ENCODE results near the gene GRAMD2A. TPM values are rescaled to one million over a fixed set of nuclear protein-coding genes. Genes with fewer than 3 reads are reported as not detected.

The GRAMD2A gene
- total RNA-seq (under 1 TPM in 1 of 6 donors, not detected in 5; 0.19 TPM), polyA plus RNA-seq (under 1 TPM in 1 of 2 donors, not detected in 1; 0.28 TPM)

GRCh38 chr15:72197460-72198355 lies at the start of gene GRAMD2A:
Gene GRAMD2A (minus strand): TSS chr15:72197787.
- H3K9me3 ChIP-seq = no peaks in the 10 kb centered on the region
- FAIRE-seq = no peak

DNA sequence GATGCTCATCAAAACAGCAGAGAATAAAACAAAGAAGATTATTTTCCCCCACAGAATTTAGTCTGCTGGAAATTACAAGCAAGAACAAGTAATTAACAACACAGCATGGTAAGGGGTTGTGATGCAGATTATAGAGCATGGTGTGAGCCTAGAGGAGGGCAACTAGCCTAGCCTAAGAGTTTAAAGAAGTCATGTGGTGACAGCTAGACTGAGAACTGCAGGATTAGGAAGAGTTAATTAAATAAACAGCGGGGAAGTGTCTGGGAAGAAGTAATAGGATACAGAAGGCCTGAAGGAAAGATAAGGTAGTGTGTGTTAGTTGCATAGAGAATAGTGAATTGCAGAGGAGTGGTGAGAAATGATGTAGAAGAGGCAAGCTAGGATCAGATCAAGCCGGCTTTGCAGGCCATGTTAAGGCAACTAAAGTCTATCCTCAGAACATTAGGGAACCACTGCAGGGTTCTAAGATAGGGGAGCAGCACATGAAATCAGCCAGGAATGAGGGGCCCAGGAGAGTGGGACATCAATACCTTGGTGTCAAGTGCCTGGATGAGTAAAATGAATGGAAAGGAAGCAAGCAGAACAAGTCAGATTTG lies 45.3 kb upstream of the GRAMD2A start:
- intact Hi-C loops (cut with DNase I) = no loop called here
- FAIRE-seq (no peak), DNase-seq (no peak), ATAC-seq (no peak)
- no peak overlapping the region for H3K4me3 ChIP-seq
- no peaks in the 10 kb centered on the region for H3K9me3 ChIP-seq
- no peaks in the 10 kb centered on the region for H3K27me3 ChIP-seq
- no peaks in the 10 kb centered on the region for H3K4me1 ChIP-seq
- no peak overlapping the region for H3K27ac ChIP-seq
- WGBS, 2 donors = 63% methylated on average over 2 of the region's 2 CpGs
- TF ChIP-seq CTCF (IDR thresholded peaks at IDR 0.05) = no peak
- H3K36me3 ChIP-seq = peaks cover 0 to 25% (median 3%) of the 10 kb centered on the region in 3 donors

More at GRCh38 chr15:72197460-72198355, at the start of gene GRAMD2A:
- peaks cover 1 to 18% (median 15%) of the 10 kb centered on the region in 3 donors for H3K36me3 ChIP-seq
- H3K4me3 ChIP-seq = peak within 1 kb of the TSS in 3 of 4 donors; percentile 15 to 44 (median 33)
- DNase-seq (peak in 2 of 6 donors; percentile 68 to 72), ATAC-seq (peak; percentile 29 to 60 (median 53))
- intact Hi-C loops (cut with DNase I) = loop anchor here in 1 of 3 donors (5.0 kb wide), 1 partner anchor 90 kb away; no protein-coding TSS in a partner anchor
- peaks cover 0 to 3% (median 0%) of the 10 kb centered on the region in 4 donors for H3K27me3 ChIP-seq
- no peak within 1 kb of the TSS for H3K27ac ChIP-seq
- no peak for TF ChIP-seq CTCF (IDR thresholded peaks at IDR 0.05)
- WGBS, 2 donors = 13 to 29% methylated on average over 36 to 83 of the region's 83 CpGs
- H3K4me1 ChIP-seq = no peaks in the 10 kb centered on the region

GRCh38 chr15:72239652-72240051 lies 42.1 kb upstream of the GRAMD2A start:
- Histone ChIP-seq H3K27me3 (no peaks in the 10 kb centered on the region), H3K9me3 (no peaks in the 10 kb centered on the region), H3K4me1 (no peaks in the 10 kb centered on the region), H3K36me3 (peaks cover 0 to 25% (median 0%) of the 10 kb centered on the region in 3 donors), H3K27ac (no peak overlapping the region), H3K4me3 (no peak overlapping the region)
- ATAC-seq (no peak), DNase-seq (no peak), FAIRE-seq (no peak)
- intact Hi-C loops (cut with DNase I) = no loop called here
- TF ChIP-seq CTCF (IDR thresholded peaks at IDR 0.05) = no peak

DNA sequence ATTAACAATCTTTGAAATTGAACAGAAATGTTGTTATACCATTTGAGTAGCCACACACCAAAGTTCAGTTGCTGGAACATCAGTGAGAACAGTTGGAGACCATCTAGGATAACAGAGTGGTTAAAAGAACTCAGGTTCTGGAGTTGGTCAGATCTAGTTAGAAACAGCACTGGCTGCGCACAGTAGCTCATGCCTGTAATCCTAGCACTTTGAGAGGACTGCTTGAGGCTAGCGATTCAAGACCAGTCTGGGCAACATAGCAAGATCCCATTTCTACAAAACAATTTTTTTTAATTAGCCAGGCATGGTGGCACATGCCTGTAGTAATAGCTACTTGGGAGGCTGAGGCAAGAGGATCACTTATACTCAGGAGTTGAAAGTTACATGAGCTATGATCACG lies 41.0 kb upstream of the GRAMD2A start:
- H3K27me3 ChIP-seq = no peaks in the 10 kb centered on the region
- intact Hi-C loops (cut with DNase I) = no loop called here
- no peaks in the 10 kb centered on the region for H3K4me1 ChIP-seq
- ATAC-seq = no peak
- H3K36me3 ChIP-seq = peaks cover 0 to 25% (median 0%) of the 10 kb centered on the region in 3 donors
- no peak for DNase-seq
- no peak overlapping the region for H3K27ac ChIP-seq
- WGBS, 2 donors = 95 to 99% methylated on average over 3 of the region's 3 CpGs
- TF ChIP-seq CTCF (IDR thresholded peaks at IDR 0.05) = no peak
- H3K9me3 ChIP-seq = no peaks in the 10 kb centered on the region
- H3K4me3 ChIP-seq = no peak overlapping the region
- no peak for FAIRE-seq
